IPS-NIHi7 (cell line): ENCODE measurements around the gene FREM2.
A peak's percentile ranks its signal among the peaks of the same experiment; 100 is the strongest.

ENCODE experiments used
- DNase-seq: peaks from one replicate; pipeline ENCODE4 v3.0.0; 2012; ENCODE audit warnings: mixed read lengths; ENCODE audit errors: extremely low spot score

FREM2 gene

DNA sequence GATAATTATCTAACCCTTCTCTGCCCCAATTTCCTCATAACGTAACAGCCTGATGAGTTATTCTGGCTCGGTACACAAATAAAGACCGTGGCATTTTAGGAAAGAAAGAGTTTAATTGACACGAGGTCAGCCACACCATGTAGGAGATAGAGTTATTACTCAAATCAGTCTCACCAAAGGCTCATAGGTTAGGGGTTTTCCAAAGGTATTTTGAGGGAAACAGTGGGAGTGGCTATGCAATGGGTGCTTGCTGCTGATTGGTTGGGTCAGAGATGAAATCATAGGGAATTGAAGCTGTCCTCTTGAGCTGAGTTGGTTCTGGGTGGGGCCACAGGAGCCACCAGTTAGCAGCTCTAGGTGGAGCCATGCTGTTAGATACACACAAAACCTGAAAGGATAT is 137.5 kb downstream of the FREM2 start:
- DNase-seq, result no peak

DNA sequence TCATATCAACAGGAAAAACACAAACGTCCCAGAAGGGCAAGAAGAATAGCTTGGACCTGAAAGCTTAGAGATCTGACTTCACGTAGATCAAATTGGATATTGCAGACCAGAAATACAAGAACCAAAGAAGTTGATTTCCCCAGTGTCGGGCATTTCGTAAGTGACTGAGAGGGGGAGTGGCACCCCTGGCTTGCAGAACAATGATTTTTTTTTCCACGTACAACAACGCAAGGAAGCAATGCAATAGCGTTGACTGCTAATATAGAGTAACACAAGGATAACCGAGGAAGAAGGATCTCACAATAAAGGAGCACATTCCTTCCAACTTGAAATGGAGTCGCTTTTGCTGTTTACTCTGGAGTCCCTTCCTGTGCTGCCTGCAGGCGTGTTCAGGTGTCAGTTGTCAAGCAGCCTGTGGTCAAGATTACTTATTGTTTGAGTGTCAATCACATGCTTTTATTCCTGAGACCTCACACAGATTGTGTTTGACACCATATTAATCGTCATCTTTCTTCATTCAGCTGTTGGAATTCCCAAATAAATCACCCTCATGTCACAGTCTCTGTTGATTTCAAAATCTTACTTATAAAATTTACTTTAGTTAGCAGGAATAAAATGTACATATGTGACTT is 139.4 kb downstream of the FREM2 start:
- DNase-seq, result no peak

GRCh38 chr13:38830442-38831045 is 143.7 kb downstream of the FREM2 start:
- no peak for DNase-seq

DNA sequence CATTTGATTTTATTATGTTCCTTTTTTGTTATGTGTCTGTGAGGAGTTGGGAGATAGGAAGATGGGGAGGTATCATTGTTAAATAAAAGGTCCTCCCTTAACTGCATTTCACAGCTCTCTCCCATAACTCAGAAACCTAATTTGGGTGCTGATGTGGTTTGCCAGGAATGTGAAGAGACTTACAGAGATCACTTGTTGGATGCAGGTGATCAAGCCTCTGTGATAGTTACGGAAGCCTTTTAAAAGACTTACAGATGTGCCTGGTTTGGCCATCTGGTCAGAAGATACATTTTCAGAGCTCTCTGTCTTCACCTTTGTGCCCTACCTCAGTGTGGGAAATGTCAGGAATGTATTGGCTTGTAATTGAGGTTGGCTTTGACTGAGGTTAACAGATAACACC is 157.7 kb downstream of the FREM2 start:
- no peak for DNase-seq

DNA sequence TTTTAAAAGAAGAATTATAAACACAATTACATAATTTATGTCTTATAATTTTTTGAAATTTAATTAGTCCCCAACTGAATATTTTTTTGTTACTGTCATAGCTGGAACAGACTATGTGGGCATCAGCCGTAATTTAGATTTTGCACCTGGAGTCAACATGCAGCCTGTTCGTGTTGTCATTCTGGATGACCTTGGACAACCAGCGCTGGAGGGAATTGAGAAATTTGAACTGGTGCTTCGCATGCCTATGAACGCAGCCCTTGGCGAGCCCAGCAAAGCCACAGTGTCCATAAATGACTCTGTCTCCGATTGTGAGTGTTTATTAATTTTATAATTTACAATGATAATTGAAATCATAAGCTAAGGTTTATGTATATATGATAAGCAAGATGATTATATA is 161.5 kb downstream of the FREM2 start:
- no peak for DNase-seq

DNA sequence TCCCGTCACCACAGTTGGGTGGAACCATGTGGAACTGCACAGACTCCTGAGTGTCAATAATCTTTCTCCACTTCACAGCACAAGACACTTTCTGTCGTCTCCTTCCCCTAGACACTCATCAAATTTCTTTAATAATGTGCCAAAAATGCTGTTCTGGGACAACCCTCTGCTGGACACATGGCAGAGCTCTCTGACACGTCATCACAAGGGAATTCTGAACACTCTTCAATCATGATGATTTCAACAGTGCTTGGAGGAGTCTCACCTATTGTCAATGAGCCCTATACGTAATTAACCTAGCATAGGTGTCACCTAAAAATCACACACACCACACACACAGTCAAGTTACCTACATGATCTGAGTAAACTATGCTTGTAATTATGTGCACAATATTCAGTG is 162.4 kb downstream of the FREM2 start:
- no peak for DNase-seq

DNA sequence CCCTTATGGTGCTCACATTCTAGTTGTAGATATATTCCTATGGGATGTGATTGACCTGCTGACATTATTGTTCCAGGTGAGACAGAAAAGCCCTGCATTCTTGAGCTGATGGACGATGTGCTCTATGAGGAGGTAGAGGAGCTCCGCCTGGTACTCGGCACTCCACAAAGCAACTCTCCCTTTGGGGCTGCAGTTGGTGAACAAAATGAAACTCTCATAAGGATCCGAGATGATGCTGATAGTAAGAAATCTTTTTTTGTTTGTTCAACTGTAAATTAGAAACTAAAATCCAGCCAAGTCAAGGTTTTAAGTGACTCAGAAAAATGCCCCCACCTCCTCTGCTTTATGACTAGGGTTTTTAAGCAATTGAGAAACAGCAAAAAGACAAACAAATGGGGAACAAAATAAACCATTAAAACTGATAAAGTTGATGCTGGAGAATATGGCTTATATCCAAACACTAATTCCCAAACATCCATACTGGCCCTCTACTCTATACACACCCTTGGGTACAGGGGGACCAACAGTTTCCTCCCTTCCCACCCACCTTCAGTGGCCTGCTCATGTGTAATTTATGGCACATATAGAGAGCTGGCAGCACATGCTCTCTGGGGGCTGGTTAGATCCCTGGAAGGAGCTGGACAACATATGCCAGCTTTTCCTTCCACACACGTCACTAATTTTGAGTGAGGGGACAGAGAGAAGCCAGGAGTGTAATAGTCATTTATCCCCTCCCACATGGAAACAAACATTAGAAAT is 164.2 kb downstream of the FREM2 start:
- no peak for DNase-seq

DNA sequence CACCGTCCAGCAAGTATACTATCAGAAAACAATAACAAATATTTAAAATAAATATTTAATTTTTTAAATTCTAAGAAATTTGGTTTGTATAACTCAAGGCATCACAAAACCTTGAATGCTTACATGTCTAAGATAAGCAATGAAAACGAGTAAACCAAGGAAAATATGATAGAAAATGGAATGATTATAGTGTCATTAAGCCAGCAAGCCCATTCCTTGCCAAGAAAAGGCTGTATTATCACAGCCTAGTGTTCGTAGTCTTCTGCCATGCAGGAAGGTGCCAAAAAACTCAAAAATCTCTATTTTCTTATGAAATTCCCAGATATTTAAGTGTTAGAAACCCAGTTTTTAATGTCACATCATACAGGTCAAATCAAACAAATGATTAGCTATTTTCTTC is 167.3 kb downstream of the FREM2 start:
- DNase-seq, result no peak

GRCh38 chr13:38856065-38856464 is 169.2 kb downstream of the FREM2 start:
- DNase-seq, result no peak

DNA sequence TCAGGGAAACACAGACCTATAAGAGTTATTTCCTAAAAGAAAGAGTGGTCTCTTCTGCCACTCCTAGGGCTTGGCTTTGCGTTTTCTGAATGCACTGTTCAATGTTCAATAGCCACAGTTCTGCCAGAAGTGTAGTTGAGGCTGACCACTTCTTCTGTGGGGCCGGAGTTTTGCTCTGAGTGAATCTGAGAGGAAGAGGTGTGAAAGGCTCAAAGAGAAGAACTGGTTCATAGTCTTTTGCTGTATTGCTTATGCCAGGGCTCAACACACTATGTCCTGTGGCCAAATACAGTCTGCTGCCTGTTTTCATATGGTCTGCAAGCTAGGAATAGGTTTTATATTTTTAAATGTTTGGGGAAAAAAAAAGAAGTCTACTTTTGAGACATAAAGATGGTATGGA is 175.6 kb downstream of the FREM2 start:
- no peak for DNase-seq

DNA sequence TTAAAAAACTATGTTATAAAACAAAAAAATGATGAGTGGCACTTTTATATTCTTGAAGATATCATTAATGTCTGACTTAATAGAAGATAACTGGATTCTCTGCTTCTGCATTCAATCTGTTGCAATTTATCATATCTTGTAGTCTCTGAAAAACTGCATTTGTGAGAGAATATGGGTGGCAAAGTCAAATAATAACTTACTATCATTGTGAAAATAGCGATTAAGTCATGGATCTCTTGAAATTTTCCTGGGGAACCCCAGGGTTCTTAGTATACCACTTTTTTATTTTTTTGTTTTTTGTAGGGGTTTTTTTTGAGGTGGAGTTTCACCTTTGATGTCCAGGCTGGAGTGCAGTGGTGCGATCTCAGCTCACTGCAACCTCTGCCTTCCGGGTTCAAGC is 176.7 kb downstream of the FREM2 start:
- DNase-seq, result no peak

GRCh38 chr13:38866649-38867048 is 179.8 kb downstream of the FREM2 start:
- no peak for DNase-seq

DNA sequence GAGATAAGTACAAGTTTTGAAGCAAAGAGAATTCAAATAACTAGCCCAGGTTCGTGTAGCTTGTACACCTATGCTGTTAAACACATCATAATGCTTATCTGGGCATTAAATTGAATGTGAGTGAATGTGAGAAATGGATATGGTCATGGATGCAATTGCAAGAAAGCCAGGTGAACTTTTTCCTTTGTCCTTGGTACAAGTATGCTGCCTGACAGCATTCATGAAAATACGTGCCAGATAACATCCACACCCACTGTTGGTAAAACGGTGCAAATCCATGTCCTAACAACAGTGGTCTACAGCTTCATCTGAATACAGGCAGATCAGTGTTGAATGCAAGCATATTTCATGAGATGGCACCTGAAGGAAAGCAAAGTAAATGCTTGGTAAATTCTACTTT is 181.5 kb downstream of the FREM2 start:
- DNase-seq, result no peak

GRCh38 chr13:38868870-38869269 is 182.0 kb downstream of the FREM2 start:
- DNase-seq, result no peak

DNA sequence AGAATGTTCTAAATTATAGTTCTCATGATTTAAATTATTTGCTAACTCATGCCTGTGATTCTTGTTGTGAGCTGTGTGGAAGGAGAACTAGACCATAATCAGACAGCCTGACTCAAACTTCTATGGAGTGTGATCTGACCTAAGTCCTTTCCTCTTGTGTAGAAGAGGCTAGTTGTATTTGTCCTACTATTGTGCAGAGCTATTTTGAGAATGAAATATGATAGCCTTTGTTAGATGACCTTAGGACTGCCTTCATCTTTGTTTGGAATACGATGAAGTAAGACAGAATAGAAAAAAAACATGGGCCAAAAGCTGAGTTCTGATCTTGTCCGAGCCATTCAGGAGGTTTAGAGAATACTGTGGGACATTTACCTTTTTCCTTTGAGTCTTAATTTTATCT is 184.4 kb downstream of the FREM2 start:
- DNase-seq, result no peak

DNA sequence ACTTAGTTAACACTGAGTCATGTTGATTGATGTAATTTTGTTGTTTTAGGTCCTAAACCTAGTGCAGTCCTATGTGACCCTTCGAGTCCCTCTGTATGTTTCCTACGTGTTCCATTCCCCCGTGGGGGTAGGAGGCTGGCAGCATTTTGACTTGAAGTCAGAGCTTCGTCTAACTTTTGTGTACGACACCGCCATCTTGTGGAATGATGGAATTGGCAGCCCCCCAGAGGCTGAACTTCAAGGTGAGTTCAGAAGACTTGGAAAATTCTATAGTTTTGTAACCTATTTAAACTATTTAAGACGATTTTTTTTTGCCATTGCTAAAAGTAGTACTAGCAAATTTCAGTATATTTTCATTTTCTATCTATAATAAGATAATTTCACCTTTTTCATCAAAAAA is 185.8 kb downstream of the FREM2 start:
- peak; percentile 69 for DNase-seq

DNA sequence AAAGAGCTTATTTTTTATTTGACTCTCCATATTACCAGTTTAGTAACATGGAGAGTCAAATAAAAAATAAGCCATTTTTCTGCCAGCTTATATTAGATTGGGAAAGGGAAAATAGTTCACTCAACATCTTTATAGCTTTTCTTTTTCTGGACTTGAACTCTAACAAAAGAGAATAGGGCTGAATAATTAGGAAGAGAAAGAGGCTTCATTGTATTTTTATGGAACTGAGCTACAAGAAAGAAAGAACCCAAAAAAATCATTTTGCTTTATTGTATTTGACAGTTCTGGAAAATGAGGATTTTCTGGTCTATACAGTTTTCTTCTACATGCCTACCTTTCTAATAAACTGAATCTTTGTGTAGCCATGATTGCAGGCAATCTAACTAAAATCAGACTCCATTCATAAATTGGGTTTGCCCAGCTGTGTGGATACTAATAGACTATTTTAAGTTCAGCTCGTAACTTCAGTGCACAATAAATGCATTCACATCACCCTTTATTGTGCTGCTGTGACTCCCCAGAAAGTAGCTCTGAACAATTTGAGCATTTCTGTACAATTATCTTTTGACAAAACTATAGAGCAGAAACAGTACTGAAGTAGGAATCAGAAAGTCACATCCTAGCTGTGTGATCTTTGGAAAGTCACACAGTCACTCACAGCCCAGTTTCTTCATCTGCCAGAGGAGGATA is 188.5 kb downstream of the FREM2 start:
- no peak for DNase-seq

DNA sequence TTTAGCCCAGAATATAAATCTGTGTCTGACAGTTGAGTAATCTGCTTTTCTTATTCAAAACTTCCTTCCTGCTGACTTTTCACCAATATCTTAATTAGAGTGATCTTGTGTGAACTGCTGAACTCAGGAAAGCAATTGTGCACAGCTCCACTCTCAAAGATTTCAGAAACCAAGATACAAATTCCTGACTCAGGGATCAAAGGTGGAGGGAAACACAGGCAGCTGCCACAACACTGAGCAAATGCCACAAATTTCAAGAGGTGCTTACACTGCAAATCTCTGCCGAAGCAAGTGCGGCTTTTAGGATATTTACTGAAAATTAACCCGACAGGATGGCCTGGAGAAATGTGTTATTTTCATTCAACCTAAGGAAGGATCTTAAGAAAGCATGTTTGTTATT is 192.4 kb downstream of the FREM2 start:
- no peak for DNase-seq

GRCh38 chr13:38879786-38880185 is 192.9 kb downstream of the FREM2 start:
- no peak for DNase-seq

DNA sequence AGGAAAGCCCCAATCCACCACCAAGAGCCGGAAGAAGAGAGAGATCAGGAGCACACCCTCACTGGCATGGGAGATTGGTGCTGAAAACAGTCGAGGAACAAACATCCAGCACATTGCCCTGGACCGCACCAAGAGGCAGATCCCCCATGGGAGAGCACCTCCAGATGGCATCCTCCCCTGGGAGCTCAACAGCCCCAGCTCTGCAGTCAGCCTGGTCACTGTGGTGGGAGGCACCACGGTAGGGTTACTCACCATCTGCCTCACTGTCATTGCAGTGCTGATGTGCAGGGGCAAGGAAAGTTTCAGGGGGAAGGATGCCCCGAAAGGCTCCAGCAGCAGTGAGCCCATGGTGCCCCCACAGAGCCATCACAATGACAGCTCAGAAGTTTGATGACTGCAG is 193.5 kb downstream of the FREM2 start:
- no peak for DNase-seq

DNA sequence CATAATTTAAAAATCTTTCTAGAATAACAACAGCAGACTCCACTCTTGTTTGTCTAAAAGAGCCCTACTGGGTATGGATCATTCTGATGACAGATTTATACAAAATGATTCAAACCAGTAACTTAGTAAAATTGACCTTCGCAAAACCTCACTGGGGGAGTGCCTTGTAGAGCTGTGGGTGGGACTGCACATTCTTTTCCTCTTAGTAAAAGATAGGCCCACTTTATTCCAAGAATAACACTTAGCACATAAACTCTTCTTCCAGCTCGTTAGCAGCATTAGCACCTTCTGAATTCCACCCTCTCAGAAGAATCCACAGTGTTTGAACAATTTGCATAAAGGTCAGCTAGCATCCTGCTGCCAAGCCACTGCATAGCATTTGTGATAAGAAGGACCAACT is 196.9 kb downstream of the FREM2 start:
- DNase-seq, result no peak

- peak; percentile 18 for DNase-seq
Measured at GRCh38 chr13:38888309-38888708, 201.4 kb downstream of the FREM2 start.

DNA sequence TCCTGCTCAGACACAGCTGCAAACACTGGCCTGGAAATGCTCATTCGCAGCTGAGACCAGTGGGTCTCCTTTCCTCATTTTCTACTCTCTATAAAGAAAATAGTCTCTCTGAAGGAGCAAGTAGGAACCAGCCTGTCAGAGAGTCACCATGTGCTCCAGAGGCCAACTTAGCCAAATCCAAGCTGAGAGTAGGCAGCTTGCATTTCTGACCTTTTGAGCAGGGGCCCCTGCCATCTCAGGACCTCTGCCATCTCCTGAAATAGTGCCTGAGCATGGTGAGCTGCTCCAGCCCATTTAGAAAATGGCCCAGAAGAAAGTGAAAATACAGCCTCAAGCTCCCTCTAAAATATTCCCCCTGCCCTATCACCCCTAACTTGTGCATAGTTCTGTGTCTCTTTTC is 208.2 kb downstream of the FREM2 start:
- no peak for DNase-seq
